Stimulated activated CD4-positive, alpha-beta T cell treated with anti-CD3 and anti-CD28 coated beads, Interleukin-2, amount 100 ng/mL, for 24 hours (primary cell): Measurements from ENCODE around the gene IL18R1.

Experiments used
- DNase-seq, 2 donors: peaks; one replicate each; pipeline ENCODE4 v3.0.0-alpha.2; 2020

Gene IL18R1

DNA sequence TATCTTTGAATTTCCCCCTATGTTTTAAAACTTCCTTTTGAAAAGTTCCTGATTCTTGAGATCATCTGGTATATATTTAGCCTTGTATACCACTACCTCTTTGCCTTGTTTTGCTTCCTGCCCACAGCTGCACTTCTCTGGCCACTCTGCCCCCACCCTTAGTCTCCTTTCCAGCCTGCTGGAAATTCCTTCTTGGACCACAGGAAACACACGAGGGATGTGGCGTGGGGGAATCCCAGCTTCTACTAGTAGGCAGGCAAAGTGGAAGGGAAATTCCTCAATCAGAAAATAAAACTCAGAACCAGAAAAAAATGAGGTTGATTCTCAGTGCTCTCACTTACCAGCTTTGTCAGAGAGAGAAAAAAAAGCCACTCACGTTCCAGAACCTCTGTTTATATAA, 80.7 kb downstream of the IL18R1 start:
- DNase-seq = peak; percentile 35 to 40

DNA sequence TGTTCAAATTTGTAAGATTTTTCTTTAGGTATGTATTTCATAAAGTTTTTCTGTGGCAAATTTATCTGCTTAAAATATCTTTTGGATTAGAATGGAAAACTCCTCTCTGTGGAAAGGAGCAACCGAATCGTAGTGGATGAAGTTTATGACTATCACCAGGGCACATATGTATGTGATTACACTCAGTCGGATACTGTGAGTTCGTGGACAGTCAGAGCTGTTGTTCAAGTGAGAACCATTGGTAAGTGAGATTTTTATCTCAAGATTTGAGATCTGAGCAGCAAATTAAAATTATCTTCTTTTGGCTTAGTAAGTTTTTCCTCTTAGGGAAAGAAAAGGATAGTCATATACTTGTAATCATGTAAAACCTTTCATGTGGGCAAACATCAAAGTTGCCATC, 81.5 kb downstream of the IL18R1 start:
- DNase-seq = no peak

DNA sequence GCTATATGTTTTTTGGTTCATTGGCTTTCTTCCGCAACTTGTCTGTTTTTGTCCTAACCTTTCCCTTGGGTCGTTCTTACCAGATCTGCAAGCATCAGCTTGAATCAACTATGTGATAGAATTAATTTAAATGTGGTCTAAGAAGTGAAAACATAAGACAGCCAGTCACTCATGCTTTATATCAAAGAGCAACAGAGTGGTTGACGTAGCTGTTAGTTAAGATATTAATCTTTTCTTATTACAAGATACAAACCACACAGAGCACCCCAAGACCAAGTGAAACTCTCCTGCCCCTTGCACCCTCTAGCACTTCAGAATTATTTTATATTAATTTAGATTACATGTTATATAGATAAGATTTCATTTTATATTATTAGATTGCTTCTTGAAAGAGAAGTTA, 82.5 kb downstream of the IL18R1 start:
- DNase-seq = no peak

DNA sequence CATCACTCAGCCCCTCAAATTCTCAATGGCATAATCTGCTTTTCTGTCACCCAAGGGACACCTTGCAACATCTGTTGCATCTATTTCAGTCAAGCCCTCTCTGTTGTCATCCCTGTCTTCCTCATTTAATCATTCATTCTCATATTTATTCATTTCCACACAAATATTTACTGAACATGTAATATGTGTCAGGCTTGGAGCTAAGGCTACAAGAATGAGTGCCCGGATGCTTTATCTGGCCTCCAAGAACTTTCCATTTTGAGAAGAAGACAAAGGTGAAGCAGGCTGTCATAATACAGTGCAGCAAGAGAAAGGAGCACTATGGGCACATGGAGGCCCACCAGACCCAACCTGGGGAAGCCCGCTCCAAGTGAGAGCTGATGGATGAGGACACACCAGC, 83.0 kb downstream of the IL18R1 start:
- no peak for DNase-seq

DNA sequence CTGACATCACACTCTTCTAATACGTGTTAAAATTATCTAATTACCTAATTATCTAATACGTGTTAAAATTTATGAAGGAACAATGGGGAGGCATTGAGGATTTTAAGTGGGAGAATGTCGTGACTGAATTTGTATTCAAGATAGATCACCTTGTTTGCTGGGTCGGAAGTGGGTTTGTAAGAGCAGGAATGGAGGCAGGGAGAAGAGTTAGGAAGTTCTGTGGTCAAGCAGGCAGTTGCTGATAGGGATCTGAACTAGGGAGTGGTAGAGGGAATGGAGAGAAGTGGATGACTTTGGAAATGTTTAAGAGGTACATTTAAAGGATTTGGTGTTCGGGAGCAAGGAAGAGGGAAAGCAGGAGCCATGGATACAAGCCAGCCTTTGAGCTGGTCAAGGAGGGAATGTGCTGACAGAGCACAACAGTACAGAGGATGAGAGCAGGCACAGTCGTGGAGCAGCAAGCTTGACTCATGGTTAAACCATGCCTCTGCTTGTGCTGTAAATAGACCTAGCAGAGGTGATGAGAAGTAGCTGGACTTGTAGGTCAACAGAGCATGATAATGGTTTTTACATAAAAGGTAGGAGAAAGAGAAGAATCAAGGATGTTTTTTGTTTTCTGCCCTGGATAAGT, 83.6 kb downstream of the IL18R1 start:
- no peak for DNase-seq

DNA sequence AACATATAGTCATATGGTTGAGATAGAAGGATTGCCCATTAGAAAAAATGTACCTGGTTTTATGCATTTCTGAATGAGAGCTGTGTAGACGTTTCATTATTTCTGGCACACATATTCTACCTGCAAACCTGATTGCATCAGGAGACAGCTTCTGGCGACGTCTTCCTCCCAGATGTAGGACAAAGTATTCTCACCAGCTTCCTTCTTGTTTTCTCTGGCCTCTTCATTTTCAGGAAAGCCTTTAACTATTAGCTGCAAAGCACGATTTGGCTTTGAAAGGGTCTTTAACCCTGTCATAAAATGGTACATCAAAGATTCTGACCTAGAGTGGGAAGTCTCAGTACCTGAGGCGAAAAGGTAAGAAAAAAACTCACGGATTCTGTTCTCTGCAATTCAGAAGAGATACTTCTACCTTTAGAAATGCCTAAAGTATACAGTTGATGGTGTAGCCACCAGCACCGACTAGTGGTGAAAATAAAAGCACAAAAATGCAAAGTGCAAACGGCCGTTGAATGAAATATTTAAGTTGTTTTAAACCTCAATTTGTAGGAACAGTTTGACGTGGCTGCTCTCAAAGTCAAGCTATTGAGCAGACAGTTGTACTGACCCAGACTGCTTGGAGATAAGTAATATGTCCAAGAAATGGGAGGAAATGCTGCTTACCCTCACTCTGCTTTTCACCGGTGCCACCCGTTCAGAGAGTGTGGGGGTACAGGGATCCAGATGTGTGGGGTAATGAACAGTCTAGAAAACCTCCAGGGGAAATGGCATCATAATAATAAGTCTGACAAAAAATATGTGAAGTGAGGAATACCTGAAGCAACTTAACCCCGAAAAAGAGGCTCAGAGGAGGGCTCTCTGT, 87.6 kb downstream of the IL18R1 start:
- DNase-seq = peak; percentile 31 to 52

DNA sequence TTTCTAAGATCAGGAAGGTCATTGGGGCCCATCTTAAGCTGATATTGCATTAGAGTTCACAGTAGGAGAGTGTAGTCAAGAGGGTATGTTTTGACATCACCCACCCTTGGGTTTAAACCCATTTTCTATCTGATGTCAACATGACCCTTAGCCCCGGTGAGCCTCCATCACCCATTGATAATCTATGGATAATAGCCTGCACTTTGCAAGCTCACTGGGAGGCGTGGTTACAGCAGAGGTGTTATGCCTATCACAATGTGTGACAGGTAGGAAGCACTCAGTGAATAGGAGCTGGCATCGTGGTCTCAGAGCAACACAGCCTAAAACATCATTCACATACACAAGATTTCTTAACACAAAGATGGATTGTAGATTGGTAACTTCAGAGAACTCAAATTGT, 88.6 kb downstream of the IL18R1 start:
- no peak for DNase-seq

DNA sequence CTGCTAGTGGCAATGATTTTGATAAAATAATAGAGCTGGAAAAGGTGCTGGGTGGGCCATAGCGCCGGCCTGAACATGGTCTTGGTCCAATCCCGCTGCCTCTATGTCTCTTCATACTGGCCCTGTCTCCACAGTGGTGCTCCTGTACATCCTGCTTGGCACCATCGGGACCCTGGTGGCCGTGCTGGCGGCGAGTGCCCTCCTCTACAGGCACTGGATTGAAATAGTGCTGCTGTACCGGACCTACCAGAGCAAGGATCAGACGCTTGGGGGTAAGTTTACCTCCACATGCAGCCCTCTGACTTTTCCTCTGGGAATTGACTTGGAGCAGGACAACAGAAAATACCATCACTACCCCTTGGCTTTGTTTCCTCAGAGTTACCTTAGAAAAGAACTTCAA, 91.3 kb downstream of the IL18R1 start:
- DNase-seq = no peak
